Neural progenitor cell (in vitro differentiated cells): Measurements from ENCODE around the gene ZCCHC4. TPM values are rescaled to one million over a fixed set of nuclear protein-coding genes. Genes with fewer than 3 reads are reported as not detected.
"Not testable (repeated sequence)": the region's sequence is repeated elsewhere in the genome, so short reads cannot be mapped to it uniquely, and the experiment has no call there.

Source experiments
- DNase-seq: peaks from one replicate; pipeline ENCODE4 v3.0.0-alpha.2; 2016; ENCODE audit warnings: low spot score
- H2AFZ ChIP-seq: fragments of 200-600 bp; sonication (generic); replicated peaks from 2 replicates; pipeline ENCODE4 v1.6.1; 2016; ENCODE audit warnings: antibody characterized with exemption
- H3F3A ChIP-seq: fragments of 200-600 bp; sonication (generic); 2 replicates; pipeline ENCODE4 v1.6.1; 2016; ENCODE audit warnings: antibody characterized with exemption, low read depth
- H3K27ac ChIP-seq: fragments of 200-600 bp; sonication (generic); 2 replicates; pipeline ENCODE4 v1.5.1; 2016; ENCODE audit warnings: mild to moderate bottlenecking
- H3K27me3 ChIP-seq: fragments of 200-600 bp; sonication (generic); 2 replicates; pipeline ENCODE4 v1.6.1; 2016; ENCODE audit warnings: mild to moderate bottlenecking, moderate library complexity
- H3K36me3 ChIP-seq: fragments of 200-600 bp; sonication (generic); 2 replicates; pipeline ENCODE4 v1.5.1; 2016
- H3K4me1 ChIP-seq: fragments of 200-600 bp; sonication (generic); 2 replicates; pipeline ENCODE4 v1.6.1; 2016; ENCODE audit warnings: mixed run types
- H3K4me2 ChIP-seq: fragments of 200-600 bp; sonication (generic); 2 replicates; pipeline ENCODE4 v1.6.1; 2016
- H3K4me3 ChIP-seq: fragments of 200-600 bp; sonication (generic); 2 replicates; pipeline ENCODE4 v1.5.1; 2016
- H3K79me2 ChIP-seq: fragments of 200-600 bp; sonication (generic); 2 replicates; pipeline ENCODE4 v1.6.1; 2016; ENCODE audit warnings: low read depth
- H3K9ac ChIP-seq: fragments of 200-600 bp; sonication (generic); 2 replicates; pipeline ENCODE4 v1.6.1; 2016
- H3K9me3 ChIP-seq: fragments of 200-600 bp; sonication (generic); 2 replicates; pipeline ENCODE4 v1.5.1; 2016; ENCODE audit warnings: low read depth
- H4K20me1 ChIP-seq: fragments of 200-600 bp; sonication (generic); 2 replicates; pipeline ENCODE4 v1.6.1; 2016; ENCODE audit warnings: low read depth
- H3K27ac Mint-ChIP-seq: 3 replicates; pipeline ENCODE4 v1.8.0; 2021; ENCODE audit warnings: mixed read lengths
- H3K27me3 Mint-ChIP-seq: 2 replicates; pipeline ENCODE4 v1.8.0; 2022; ENCODE audit warnings: low read depth, mild to moderate bottlenecking, inconsistent platforms, moderate library complexity, mixed read lengths; ENCODE audit not compliant: insufficient read depth
- H3K36me3 Mint-ChIP-seq: 3 replicates; pipeline ENCODE4 v1.8.0; 2021; ENCODE audit warnings: mixed read lengths
- H3K4me1 Mint-ChIP-seq: 3 replicates; pipeline ENCODE4 v1.8.0; 2021; ENCODE audit warnings: mixed read lengths
- H3K4me3 Mint-ChIP-seq: 3 replicates; pipeline ENCODE4 v1.8.0; 2021; ENCODE audit warnings: mild to moderate bottlenecking, moderate library complexity, mixed read lengths
- H3K9me3 Mint-ChIP-seq: 3 replicates; pipeline ENCODE4 v1.8.0; 2020; ENCODE audit warnings: mixed read lengths
- CTCF ChIP-seq: fragments of 200-600 bp; sonication (generic); IDR thresholded peaks from 2 replicates; pipeline ENCODE4 v1.5.1; 2017; ENCODE audit warnings: antibody characterized with exemption, mild to moderate bottlenecking
- EZH2 ChIP-seq: fragments of 200-600 bp; sonication (generic); IDR thresholded peaks from 2 replicates; pipeline ENCODE4 v1.6.1; 2017; ENCODE audit warnings: antibody characterized with exemption, mild to moderate bottlenecking, moderate library complexity
- EZH2phosphoT487 ChIP-seq: fragments of 200-600 bp; sonication (generic); IDR thresholded peaks from 2 replicates; pipeline ENCODE4 v1.6.1; 2017; ENCODE audit warnings: antibody characterized with exemption
- total RNA-seq: library from RNA; depleted of rRNA; stranded (reverse); fragments of >200 nt; gene quantifications from 2 replicates; pipeline ENCODE4 v1.2.3, GENCODE V29; 2015; ENCODE audit warnings: low replicate concordance

Gene ZCCHC4
- total RNA-seq, 1 donor from 2014 or later = 23.9 TPM

- no peak overlapping the region for H3K27ac ChIP-seq
- H3K36me3 ChIP-seq = no peaks in the 10 kb centered on the region
- Mint-ChIP-seq H3K36me3 (peaks cover 2% of the 10 kb centered on the region), H3K27me3 (no peaks in the 10 kb centered on the region), H3K9me3 (no peaks in the 10 kb centered on the region), H3K27ac (no peak overlapping the region), H3K4me3 (no peak overlapping the region), H3K4me1 (no peaks in the 10 kb centered on the region)
- H3K4me2 ChIP-seq = no peak overlapping the region
- no peak for TF ChIP-seq CTCF
- no peaks in the 10 kb centered on the region for H3K9me3 ChIP-seq
- H3K4me1 ChIP-seq = no peaks in the 10 kb centered on the region
- DNase-seq = no peak
- no peak overlapping the region for H3K9ac ChIP-seq
- H4K20me1 ChIP-seq = no peaks in the 10 kb centered on the region
- H3F3A ChIP-seq = no peaks in the 10 kb centered on the region
- no peaks in the 10 kb centered on the region for H3K27me3 ChIP-seq
- no peak overlapping the region for H2AFZ ChIP-seq
- no peak overlapping the region for H3K4me3 ChIP-seq
- no peaks in the 10 kb centered on the region for H3K79me2 ChIP-seq
Measured at GRCh38 chr4:25320336-25320735, 7.8 kb downstream of the ZCCHC4 start.

GRCh38 chr4:25320773-25321172 lies 8.2 kb downstream of the ZCCHC4 start:
- Histone ChIP-seq H3K4me2 (no peak overlapping the region), H3K9me3 (no peaks in the 10 kb centered on the region), H3K4me3 (no peak overlapping the region), H4K20me1 (no peaks in the 10 kb centered on the region), H3K27me3 (no peaks in the 10 kb centered on the region), H3K27ac (no peak overlapping the region), H2AFZ (no peak overlapping the region), H3K36me3 (no peaks in the 10 kb centered on the region), H3F3A (no peaks in the 10 kb centered on the region), H3K4me1 (no peaks in the 10 kb centered on the region), H3K9ac (no peak overlapping the region), H3K79me2 (no peaks in the 10 kb centered on the region)
- H3K4me1 Mint-ChIP-seq = no peaks in the 10 kb centered on the region
- H3K27ac Mint-ChIP-seq = no peak overlapping the region
- no peaks in the 10 kb centered on the region for H3K9me3 Mint-ChIP-seq
- H3K27me3 Mint-ChIP-seq = no peaks in the 10 kb centered on the region
- TF ChIP-seq CTCF (no peak), EZH2phosphoT487 (no peak), EZH2 (no peak)
- no peak for DNase-seq
- no peak overlapping the region for H3K4me3 Mint-ChIP-seq
- H3K36me3 Mint-ChIP-seq = peaks cover 2% of the 10 kb centered on the region

DNA sequence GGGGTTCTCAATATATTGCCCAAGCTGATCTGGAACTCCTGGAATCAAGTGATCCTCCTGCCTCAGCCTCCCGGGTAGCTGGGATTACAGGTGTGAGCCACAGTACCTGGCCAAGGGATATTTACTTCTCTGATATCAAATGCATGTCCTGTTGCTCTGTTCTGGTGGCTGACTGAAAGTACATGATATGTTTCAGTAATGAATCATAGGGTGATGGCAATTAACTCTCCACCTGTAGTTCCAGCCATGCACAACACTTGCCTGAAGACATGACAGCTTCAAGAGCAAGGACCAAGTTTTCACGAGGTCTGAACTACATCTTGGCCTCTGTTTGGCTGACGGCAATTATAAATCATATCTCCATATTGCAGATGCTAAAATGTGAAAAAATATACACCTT lies 9.1 kb downstream of the ZCCHC4 start:
- H3K27ac ChIP-seq = no peak overlapping the region
- H3K9me3 ChIP-seq = no peaks in the 10 kb centered on the region
- Mint-ChIP-seq H3K4me3 (no peak overlapping the region), H3K27me3 (no peaks in the 10 kb centered on the region), H3K27ac (no peak overlapping the region), H3K4me1 (no peaks in the 10 kb centered on the region), H3K36me3 (peaks cover 2% of the 10 kb centered on the region), H3K9me3 (no peaks in the 10 kb centered on the region)
- no peaks in the 10 kb centered on the region for H3K79me2 ChIP-seq
- H4K20me1 ChIP-seq = no peaks in the 10 kb centered on the region
- H3K9ac ChIP-seq = no peak overlapping the region
- no peaks in the 10 kb centered on the region for H3F3A ChIP-seq
- no peak overlapping the region for H3K4me2 ChIP-seq
- no peak for DNase-seq
- H3K36me3 ChIP-seq = no peaks in the 10 kb centered on the region
- H3K4me3 ChIP-seq = no peak overlapping the region
- H3K4me1 ChIP-seq = no peaks in the 10 kb centered on the region
- no peak for TF ChIP-seq CTCF
- no peak for TF ChIP-seq EZH2
- TF ChIP-seq EZH2phosphoT487 = no peak
- no peak overlapping the region for H2AFZ ChIP-seq
- H3K27me3 ChIP-seq = no peaks in the 10 kb centered on the region

- not testable (repeated sequence) for H4K20me1 ChIP-seq, H3K4me1 Mint-ChIP-seq, H3K4me3 Mint-ChIP-seq, H3K4me3 ChIP-seq, DNase-seq, H3K9me3 Mint-ChIP-seq, H3K36me3 Mint-ChIP-seq, H3F3A ChIP-seq, H3K9me3 ChIP-seq, H3K27me3 ChIP-seq, H3K27ac Mint-ChIP-seq, H3K9ac ChIP-seq, H2AFZ ChIP-seq, H3K4me2 ChIP-seq, H3K79me2 ChIP-seq, H3K36me3 ChIP-seq, H3K4me1 ChIP-seq, H3K27me3 Mint-ChIP-seq, H3K27ac ChIP-seq
Measured at GRCh38 chr4:25328463-25328862, 15.9 kb downstream of the ZCCHC4 start.
